ENCODE data around the gene ALOXE3.

ALOXE3 gene

GRCh38 chr17:8067806-8068205 lies 50.5 kb downstream of the ALOXE3 start:
- no peak overlapping the region for H3K9ac ChIP-seq (ENCODE audit: low read depth, low read length)
- H3K4me3 ChIP-seq (ENCODE audit: low read depth in 1 of 2, low read length in 2 of 2), result no peak overlapping the region
- no peak overlapping the region for H3K27ac ChIP-seq (ENCODE audit: low read length)
- no peak overlapping the region for H3K4me2 ChIP-seq (ENCODE audit: insufficient read depth, low read length)
- H2AFZ ChIP-seq (ENCODE audit: low read depth, low read length), result no peak overlapping the region
- TF ChIP-seq EZH2 (IDR thresholded peaks at IDR 0.05; ENCODE audit: borderline replicate concordance, low read depth, low read length, severe bottlenecking) (no peak), CTCF (IDR thresholded peaks at IDR 0.05; ENCODE audit: borderline replicate concordance, extremely low read depth, low read length, poor library complexity, severe bottlenecking) (no peak)
- no peaks in the 10 kb centered on the region for H3K9me3 ChIP-seq (ENCODE audit: insufficient read depth, low read length, severe bottlenecking)
- DNase-seq, result no peak
- H3K79me2 ChIP-seq (ENCODE audit: insufficient read depth, low read length), result no peaks in the 10 kb centered on the region
- no peaks in the 10 kb centered on the region for H3K36me3 ChIP-seq (ENCODE audit: insufficient read depth, low read length)
- ATAC-seq (ENCODE audit: insufficient read depth, low read depth), result no peak
- H3K27me3 ChIP-seq (ENCODE audit: insufficient read depth, low read length, poor library complexity), result peaks cover 31% of the 10 kb centered on the region
- no peaks in the 10 kb centered on the region for H4K20me1 ChIP-seq (ENCODE audit: insufficient read depth, low read length)
- no peaks in the 10 kb centered on the region for H3K4me1 ChIP-seq (ENCODE audit: insufficient read depth, low read length)

- Histone ChIP-seq H3K4me1 (ENCODE audit: insufficient read depth, low read length) (no peaks in the 10 kb centered on the region), H3K27ac (ENCODE audit: low read length) (no peak overlapping the region), H3K9me3 (ENCODE audit: insufficient read depth, low read length, severe bottlenecking) (no peaks in the 10 kb centered on the region), H3K4me3 (ENCODE audit: low read depth in 1 of 2, low read length in 2 of 2) (no peak overlapping the region), H3K9ac (ENCODE audit: low read depth, low read length) (no peak overlapping the region), H3K27me3 (ENCODE audit: insufficient read depth, low read length, poor library complexity) (peaks cover 32% of the 10 kb centered on the region), H4K20me1 (ENCODE audit: insufficient read depth, low read length) (no peaks in the 10 kb centered on the region), H3K36me3 (ENCODE audit: insufficient read depth, low read length) (no peaks in the 10 kb centered on the region), H3K79me2 (ENCODE audit: insufficient read depth, low read length) (no peaks in the 10 kb centered on the region), H2AFZ (ENCODE audit: low read depth, low read length) (no peak overlapping the region), H3K4me2 (ENCODE audit: insufficient read depth, low read length) (no peak overlapping the region)
- TF ChIP-seq EZH2 (IDR thresholded peaks at IDR 0.05; ENCODE audit: borderline replicate concordance, low read depth, low read length, severe bottlenecking) (no peak), CTCF (IDR thresholded peaks at IDR 0.05; ENCODE audit: borderline replicate concordance, extremely low read depth, low read length, poor library complexity, severe bottlenecking) (no peak)
- no peak for DNase-seq
- no peak for ATAC-seq (ENCODE audit: insufficient read depth, low read depth)
Measured at GRCh38 chr17:8066841-8067775, 51.2 kb downstream of the ALOXE3 start.

DNA sequence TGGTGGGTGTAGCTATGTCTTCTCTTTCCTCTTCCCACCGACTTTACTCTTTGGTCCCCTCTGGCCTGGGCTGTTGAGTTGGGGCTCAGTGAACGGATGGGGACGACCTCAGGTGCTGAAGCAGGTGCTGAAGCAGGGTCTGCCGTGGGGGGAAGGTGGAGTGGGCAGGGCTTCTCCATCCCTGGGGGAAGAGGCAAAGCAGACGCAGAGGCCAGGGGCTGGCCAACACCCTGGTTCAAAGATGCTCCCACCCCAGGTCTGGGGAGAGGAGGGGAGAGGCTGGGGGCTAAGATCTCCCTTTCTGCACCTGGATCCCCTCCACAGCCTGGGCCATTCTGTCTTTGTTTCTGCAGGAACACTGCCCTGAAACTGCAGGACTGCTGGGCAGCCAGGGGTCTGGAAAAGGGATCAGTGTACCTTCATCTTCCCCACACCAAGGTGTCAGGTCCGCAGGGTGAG lies 53.7 kb downstream of the ALOXE3 start:
- H3K79me2 ChIP-seq (ENCODE audit: insufficient read depth, low read length), result no peaks in the 10 kb centered on the region
- TF ChIP-seq CTCF (IDR thresholded peaks at IDR 0.05; ENCODE audit: borderline replicate concordance, extremely low read depth, low read length, poor library complexity, severe bottlenecking), result no peak
- no peak for TF ChIP-seq EZH2 (IDR thresholded peaks at IDR 0.05; ENCODE audit: borderline replicate concordance, low read depth, low read length, severe bottlenecking)
- no peaks in the 10 kb centered on the region for H3K9me3 ChIP-seq (ENCODE audit: insufficient read depth, low read length, severe bottlenecking)
- no peak for DNase-seq
- no peaks in the 10 kb centered on the region for H3K36me3 ChIP-seq (ENCODE audit: insufficient read depth, low read length)
- H3K4me2 ChIP-seq (ENCODE audit: insufficient read depth, low read length), result no peak overlapping the region
- H3K27me3 ChIP-seq (ENCODE audit: insufficient read depth, low read length, poor library complexity), result peaks cover 34% of the 10 kb centered on the region
- H3K4me1 ChIP-seq (ENCODE audit: insufficient read depth, low read length), result no peaks in the 10 kb centered on the region
- H4K20me1 ChIP-seq (ENCODE audit: insufficient read depth, low read length), result no peaks in the 10 kb centered on the region
- ATAC-seq (ENCODE audit: insufficient read depth, low read depth), result no peak
- no peak overlapping the region for H3K4me3 ChIP-seq (ENCODE audit: low read depth in 1 of 2, low read length in 2 of 2)
- no peak overlapping the region for H2AFZ ChIP-seq (ENCODE audit: low read depth, low read length)
- no peak overlapping the region for H3K27ac ChIP-seq (ENCODE audit: low read length)
- H3K9ac ChIP-seq (ENCODE audit: low read depth, low read length), result no peak overlapping the region

Data from DND-41 (cell line).